Stimulated activated naive B cell treated with anti-CD40 and anti-IgM and Interleukin-4, amounts not matched to agents 10 μg/mL and 1 μg/mL and 100 μg/mL, for 72 hours (primary cell): ENCODE measurements around the gene XPNPEP3.
A peak's percentile ranks its signal among the peaks of the same experiment; 100 is the strongest.
"Not testable (repeated sequence)": the region's sequence is repeated elsewhere in the genome, so short reads cannot be mapped to it uniquely, and the experiment has no call there.

Experiments used
- ATAC-seq, 2 donors: fragments of 150-1000 bp; cut with Tn5 transposase; replicated peaks; 2 replicates each; pipeline ENCODE4 v1.10.0; 2021; ENCODE audit warnings: moderate library complexity in 1 of 2
- DNase-seq: peaks from one replicate; pipeline ENCODE4 v3.0.0; 2021
- H3K27ac Mint-ChIP-seq: one replicate; pipeline ENCODE4 v1.8.0; 2022; ENCODE audit warnings: mild to moderate bottlenecking, mixed read lengths
- H3K27me3 Mint-ChIP-seq, 2 donors: one replicate each; pipeline ENCODE4 v1.8.0; 2022; ENCODE audit warnings: mixed read lengths in 2 of 2
- H3K36me3 Mint-ChIP-seq, 2 donors: one replicate each; pipeline ENCODE4 v1.8.0; 2022; ENCODE audit warnings: mixed read lengths in 2 of 2, mild to moderate bottlenecking in 1 of 2
- H3K4me1 Mint-ChIP-seq, 2 donors: one replicate each; pipeline ENCODE4 v1.8.0; 2022; ENCODE audit warnings: mixed read lengths in 2 of 2, mild to moderate bottlenecking in 1 of 2
- H3K4me3 Mint-ChIP-seq, 2 donors: one replicate each; pipeline ENCODE4 v1.8.0; 2022; ENCODE audit warnings: mild to moderate bottlenecking in 2 of 2, mixed read lengths in 2 of 2, moderate library complexity in 1 of 2
- H3K9me3 Mint-ChIP-seq, 2 donors: one replicate each; pipeline ENCODE4 v1.8.0; 2022; ENCODE audit warnings: mixed read lengths in 2 of 2, mild to moderate bottlenecking in 1 of 2

The XPNPEP3 gene

DNA sequence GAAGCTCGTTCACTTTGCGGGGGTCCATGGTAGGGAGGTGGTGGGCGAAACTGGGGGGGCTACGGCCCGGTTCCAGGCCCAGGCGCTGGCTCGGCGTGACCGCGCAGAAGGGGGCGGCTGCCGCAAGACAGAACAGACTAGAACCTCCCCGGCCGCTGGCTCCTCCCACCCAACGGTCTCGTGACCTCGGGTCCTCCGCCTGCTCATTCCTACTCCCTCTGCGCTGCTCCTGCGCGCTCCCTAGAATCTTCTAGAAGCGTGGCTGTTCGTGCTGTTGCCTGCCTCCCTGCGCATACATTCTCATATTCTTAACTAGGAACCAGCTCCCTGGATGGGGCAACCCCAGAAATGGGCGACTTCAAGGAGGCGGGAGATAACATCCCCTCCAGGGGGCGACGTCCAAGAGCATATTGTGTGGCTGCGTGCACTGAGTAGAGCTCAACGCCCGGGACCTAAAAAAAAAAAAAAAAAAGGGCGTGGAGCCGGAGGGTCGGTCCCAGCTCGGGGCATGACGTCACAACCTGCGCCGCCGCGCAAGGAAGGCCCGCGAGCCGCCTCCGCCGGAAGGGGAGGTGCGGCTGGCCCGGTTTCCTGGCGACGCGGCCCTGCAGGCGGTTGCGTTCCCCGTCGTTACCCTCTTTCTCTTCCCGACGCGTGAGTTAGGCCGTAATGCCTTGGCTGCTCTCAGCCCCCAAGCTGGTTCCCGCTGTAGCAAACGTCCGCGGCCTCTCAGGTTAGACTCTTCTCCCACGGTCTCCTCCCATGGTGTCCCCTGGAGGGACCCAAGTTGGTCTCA lies at the start of gene XPNPEP3, which contains the start of gene ST13:
Gene XPNPEP3 (plus strand): TSS at position 636 of the 796 bp plus-strand sequence. CDS start 34 bp downstream, at position 670.
Gene ST13 (minus strand): TSS at position 127 of the 796 bp plus-strand sequence. CDS start 99 bp downstream, at position 28.
- Mint-ChIP-seq H3K4me3 (peak within 1 kb of the TSS; percentile 93 to 99), H3K36me3 (peaks cover 8 to 18% of the 10 kb centered on the region in 2 donors), H3K9me3 (no peaks in the 10 kb centered on the region), H3K27me3 (no peaks in the 10 kb centered on the region), H3K27ac (peak within 1 kb of the TSS; percentile 100), H3K4me1 (peaks cover 14 to 44% of the 10 kb centered on the region in 2 donors)
- DNase-seq = peak; percentile 96
- peak; percentile 94 to 96 for ATAC-seq

DNA sequence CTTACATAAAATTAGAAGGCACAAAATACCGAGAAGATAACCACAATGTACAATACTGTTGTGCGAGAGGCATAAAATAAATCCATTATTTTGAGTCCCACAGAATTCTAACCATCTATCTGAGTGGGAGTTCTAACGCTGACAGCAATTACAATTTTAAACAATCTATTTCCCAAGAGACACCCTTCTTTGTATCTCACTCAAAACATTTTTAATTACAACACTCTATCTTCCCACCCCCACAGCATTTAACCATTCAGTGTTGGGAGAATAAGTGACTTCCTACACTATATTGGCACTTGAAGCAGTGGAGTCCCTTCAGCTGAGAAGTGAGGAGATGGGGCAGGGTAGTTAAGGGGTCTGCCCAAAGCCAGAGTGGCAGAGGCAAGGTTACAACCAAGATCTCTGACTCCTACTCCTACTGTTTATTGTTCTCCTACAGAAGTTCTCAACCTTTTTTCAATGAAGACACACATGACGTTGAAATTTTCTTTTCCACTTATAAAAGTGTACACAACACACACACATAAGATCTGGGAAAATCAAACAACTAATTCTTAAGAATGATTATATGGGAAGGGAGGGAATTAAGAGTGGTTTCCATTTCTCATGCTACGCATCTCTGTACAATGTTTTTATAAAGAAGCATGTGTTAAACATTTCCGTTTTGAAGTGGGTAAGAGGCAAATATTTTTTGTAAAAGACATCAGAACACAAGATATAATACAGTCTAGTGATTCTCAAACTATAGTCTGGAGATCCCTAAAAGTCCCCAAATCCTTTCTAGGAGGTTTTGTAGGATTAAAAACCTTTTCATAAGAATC lies 48.7 kb upstream of the XPNPEP3 start:
- Mint-ChIP-seq H3K4me3 (no peak overlapping the region), H3K27ac (no peak overlapping the region), H3K4me1 (peaks cover 17 to 36% of the 10 kb centered on the region in 2 donors), H3K36me3 (peaks cover 12 to 40% of the 10 kb centered on the region in 2 donors), H3K27me3 (no peaks in the 10 kb centered on the region), H3K9me3 (no peaks in the 10 kb centered on the region)
- no peak for ATAC-seq
- DNase-seq = no peak

DNA sequence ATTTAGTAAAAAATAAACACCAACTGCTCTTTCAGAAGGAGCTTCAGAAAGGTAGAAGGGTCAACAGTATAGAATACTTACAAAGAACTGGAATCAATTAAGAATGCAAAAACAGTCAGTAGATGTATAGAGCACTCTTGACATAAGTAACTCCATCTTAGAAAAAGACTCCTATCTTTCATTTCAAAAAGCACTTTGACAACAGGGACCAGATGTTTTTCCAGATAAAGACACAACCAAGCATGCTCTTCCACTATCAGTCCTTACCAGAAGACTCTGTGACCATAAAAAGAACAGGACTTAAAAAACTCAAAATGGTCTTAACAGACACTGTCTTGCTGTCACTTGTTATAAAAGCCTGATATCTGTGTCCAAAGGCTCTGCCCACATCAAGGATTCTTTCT lies 43.0 kb upstream of the XPNPEP3 start:
- no peak overlapping the region for H3K27ac Mint-ChIP-seq
- ATAC-seq (no peak), DNase-seq (no peak)
- H3K27me3 Mint-ChIP-seq = no peaks in the 10 kb centered on the region
- H3K36me3 Mint-ChIP-seq = peaks cover 26 to 45% of the 10 kb centered on the region in 2 donors
- H3K9me3 Mint-ChIP-seq = no peaks in the 10 kb centered on the region
- H3K4me3 Mint-ChIP-seq = no peak overlapping the region
- peaks cover 31 to 36% of the 10 kb centered on the region in 2 donors for H3K4me1 Mint-ChIP-seq

DNA sequence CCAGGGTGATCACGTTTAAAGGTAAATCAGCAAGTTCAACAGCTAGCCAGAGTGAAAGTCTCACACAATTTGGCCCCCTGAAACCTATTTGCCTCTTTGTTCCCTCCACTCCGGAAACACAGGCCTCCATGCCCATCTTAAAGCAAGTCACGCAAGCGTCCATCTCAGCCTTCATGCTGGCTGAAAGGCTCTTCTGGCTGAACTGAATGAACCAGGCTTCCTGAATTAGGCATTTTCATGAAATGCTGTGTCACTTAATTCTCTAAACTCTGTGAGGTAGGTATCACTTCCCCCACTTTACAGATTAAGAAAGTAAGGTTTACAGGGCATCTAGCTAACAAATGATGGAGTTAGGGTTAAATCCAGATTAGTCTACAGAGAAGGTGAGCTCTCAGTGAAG lies 39.2 kb upstream of the XPNPEP3 start:
- no peak for DNase-seq
- Mint-ChIP-seq H3K27me3 (no peaks in the 10 kb centered on the region), H3K27ac (peak overlapping the region; percentile 95), H3K9me3 (no peaks in the 10 kb centered on the region), H3K4me3 (peak overlapping the region; percentile 87 to 95), H3K36me3 (peaks cover 21 to 36% of the 10 kb centered on the region in 2 donors), H3K4me1 (peaks cover 24 to 26% of the 10 kb centered on the region in 2 donors)
- no peak for ATAC-seq

DNA sequence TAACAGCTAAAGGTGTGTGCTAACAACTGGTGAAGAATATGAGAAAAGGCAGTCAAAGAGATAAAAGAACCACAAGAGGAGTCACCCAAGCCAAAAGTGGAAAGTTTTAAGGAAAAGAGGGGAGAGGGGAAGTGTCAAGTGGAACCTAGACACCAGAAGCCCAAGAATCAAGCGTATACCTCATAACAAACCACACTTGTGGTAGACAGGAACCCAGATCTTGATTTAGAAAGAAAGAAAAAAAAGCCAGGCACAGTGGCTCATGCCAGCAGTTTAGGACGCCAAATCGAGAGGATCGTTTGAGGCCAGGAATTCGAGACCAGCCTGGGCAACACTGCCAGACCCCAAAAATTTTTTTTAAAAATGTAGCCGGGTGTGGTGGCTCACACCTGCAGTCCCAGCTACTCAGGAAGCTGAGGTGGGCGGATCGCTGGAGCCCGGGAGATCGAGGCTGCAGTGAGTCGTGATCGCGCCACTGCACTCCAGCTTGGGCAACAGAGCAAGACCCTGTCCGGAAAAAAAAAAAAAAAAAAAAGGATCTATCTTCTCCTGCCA lies 38.7 kb upstream of the XPNPEP3 start:
- no peak for DNase-seq

DNA sequence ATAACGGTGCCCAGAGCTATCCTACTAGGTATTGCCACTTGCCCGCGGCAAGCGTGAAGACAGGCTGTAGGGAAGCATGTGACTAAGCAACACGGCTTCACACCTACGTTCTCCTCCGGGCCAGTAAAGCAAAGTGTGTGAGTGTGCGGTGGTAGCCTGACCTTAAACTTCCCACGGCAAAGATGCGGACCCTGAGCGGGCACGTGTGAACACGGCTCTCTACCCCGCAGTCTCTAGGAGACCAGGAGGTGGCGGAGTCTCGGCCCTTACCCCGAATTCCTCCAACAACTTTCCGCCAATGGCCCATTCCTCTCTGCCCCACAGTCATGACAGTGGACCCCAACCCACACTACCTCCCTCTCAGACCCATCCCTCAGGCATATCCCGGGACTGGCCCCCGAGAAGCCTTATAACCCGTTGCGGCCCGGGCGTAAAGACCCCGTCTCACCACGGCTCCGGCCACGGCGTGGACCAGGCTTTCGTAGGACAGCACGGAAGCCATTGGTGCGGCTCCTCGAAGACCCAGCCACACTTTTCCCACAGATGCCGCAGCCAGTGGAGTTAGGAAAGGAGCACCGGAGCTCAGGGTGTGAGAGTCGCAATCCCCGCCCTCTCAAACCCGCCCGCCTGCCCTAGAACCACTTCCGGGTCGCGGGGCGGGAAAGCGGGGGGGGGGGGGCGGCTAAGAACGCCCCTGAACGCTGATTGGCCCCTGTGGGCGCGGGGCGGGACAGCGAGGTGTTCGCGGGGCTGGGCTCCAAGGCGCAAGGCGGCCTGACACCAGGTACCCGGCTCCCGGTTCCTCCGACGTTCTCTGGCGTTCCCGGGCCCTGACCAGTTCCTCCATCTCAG lies 38.0 kb upstream of the XPNPEP3 start, which contains the start of gene SLC25A17:
Gene SLC25A17 (minus strand): TSS at position 600 of the 852 bp plus-strand sequence. CDS start 98 bp downstream, at position 502.
- H3K27ac Mint-ChIP-seq = peak within 1 kb of the TSS; percentile 95
- H3K36me3 Mint-ChIP-seq = peaks cover 19 to 35% of the 10 kb centered on the region in 2 donors
- H3K27me3 Mint-ChIP-seq = no peaks in the 10 kb centered on the region
- H3K4me3 Mint-ChIP-seq = peak within 1 kb of the TSS; percentile 87 to 95
- H3K9me3 Mint-ChIP-seq = no peaks in the 10 kb centered on the region
- peak; percentile 69 for DNase-seq
- peaks cover 23 to 26% of the 10 kb centered on the region in 2 donors for H3K4me1 Mint-ChIP-seq
- peak; percentile 91 to 93 for ATAC-seq

More for the DNA sequence above, 38.7 kb upstream of the XPNPEP3 start:
- H3K4me3 Mint-ChIP-seq = peak overlapping the region; percentile 87 to 95
- H3K4me1 Mint-ChIP-seq = peaks cover 24 to 26% of the 10 kb centered on the region in 2 donors
- ATAC-seq = no peak
- H3K27me3 Mint-ChIP-seq = no peaks in the 10 kb centered on the region
- no peaks in the 10 kb centered on the region for H3K9me3 Mint-ChIP-seq
- H3K36me3 Mint-ChIP-seq = peaks cover 21 to 37% of the 10 kb centered on the region in 2 donors
- H3K27ac Mint-ChIP-seq = peak overlapping the region; percentile 95

DNA sequence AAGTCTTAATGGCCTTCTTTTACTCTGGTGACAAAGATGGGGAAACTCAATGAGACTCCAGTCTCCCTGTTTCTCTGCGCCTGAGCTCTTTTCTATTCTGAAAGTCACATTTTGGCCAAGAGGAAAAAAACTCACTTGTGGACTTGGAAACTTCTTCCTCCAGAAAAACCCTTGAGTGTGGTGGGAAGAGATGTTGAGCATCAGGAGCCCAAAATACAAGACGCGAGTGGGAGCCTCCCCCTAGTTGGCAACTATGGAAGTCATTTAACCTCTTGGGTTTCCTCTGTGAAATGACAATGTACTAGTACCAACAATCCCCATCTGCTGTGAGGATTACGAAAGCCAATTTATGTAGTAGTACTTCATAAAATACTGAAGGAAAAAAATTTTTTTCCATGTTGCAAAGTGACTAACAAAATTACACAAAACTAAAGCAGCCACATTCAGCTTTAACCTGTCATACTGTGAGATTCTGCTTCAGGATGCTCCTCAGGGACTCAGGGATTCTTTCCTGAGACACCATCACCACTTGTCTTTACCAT lies 37.3 kb upstream of the XPNPEP3 start:
- peak overlapping the region; percentile 95 for H3K27ac Mint-ChIP-seq
- H3K4me3 Mint-ChIP-seq = peak overlapping the region; percentile 87 to 95
- H3K27me3 Mint-ChIP-seq = no peaks in the 10 kb centered on the region
- ATAC-seq (peak in 1 of 2 donors; percentile 16), DNase-seq (no peak)
- H3K4me1 Mint-ChIP-seq = peaks cover 20 to 26% of the 10 kb centered on the region in 2 donors
- no peaks in the 10 kb centered on the region for H3K9me3 Mint-ChIP-seq
- H3K36me3 Mint-ChIP-seq = peaks cover 16 to 29% of the 10 kb centered on the region in 2 donors

DNA sequence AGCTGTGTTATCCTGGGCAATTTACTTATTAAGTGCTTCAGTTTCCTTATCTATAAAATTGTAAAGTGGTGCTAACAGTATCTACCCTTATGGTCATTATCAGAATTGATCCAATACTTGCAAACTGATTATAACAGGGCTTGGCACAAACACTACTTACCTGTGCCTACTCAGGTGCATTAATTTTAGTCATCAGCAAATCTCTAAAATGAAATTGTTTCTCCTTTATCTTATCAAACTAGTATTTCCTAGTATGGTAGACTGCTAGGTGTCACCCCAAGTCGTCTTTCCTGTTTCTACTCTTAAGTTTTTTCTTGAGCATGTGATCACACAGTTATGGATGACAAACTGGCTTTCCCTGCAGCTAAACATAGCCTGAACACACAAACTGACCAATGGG lies 33.5 kb upstream of the XPNPEP3 start:
- Mint-ChIP-seq H3K27ac (peak overlapping the region; percentile 7), H3K4me3 (no peak overlapping the region), H3K4me1 (peaks cover 6 to 9% of the 10 kb centered on the region in 2 donors), H3K9me3 (no peaks in the 10 kb centered on the region), H3K27me3 (no peaks in the 10 kb centered on the region), H3K36me3 (peaks cover 6 to 18% of the 10 kb centered on the region in 2 donors)
- ATAC-seq = no peak
- DNase-seq = no peak

DNA sequence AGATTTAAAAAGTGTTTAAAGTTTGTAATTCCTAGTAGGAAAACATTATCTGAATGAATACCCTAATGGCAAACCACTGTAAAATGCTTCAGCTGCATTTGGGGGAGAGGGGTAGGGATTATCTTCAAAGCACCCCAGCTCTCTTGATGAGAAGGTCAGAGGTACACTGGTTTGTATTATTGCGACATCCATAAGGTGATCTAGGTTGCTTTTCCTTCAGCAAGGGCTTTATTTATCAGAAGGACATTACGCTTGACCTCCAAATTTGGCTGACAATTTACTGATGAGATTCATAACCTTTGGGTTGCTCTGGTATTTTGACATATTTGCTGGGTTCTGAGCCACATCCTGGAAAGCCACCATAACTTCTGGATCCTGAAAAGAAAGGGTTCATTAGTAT lies 30.7 kb upstream of the XPNPEP3 start:
- not testable (repeated sequence) for H3K27ac Mint-ChIP-seq, H3K4me1 Mint-ChIP-seq, H3K4me3 Mint-ChIP-seq, DNase-seq, H3K27me3 Mint-ChIP-seq, ATAC-seq, H3K9me3 Mint-ChIP-seq
- peaks cover 12 to 27% of the 10 kb centered on the region in 2 donors for H3K36me3 Mint-ChIP-seq

DNA sequence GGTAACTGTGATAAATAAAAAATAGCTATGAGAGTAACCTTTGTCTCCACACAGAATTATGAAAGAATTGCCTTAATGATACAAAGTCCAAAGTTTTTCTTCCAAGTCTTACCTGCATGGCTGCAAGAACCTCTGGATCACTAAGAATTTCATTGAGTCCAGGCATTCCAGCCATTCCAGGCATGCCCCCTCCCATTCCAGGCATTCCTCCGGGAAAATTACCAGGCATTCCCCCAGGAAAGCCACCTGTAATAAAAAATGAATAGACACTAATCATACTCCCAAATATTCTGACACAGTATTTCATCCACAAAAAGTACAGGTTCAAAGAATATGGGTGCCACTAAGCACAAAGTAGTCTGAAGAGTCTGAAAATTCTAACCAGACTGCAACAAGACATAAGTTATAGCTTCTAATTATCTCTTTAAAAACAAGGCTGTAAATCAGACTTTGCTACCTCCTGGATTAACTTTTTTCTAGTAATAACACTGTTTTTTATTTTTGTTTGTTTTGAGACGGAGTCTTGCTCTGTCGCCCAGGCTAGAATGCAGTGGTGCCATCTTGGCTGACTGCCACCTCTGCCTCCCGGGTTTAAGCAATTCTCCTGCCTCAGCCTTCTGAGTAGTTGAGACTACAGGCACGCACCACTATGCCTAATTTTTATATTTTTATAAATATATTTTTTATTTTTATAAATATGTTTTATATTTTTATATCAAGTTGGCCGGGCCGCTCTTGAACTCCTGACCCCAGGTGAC lies 29.8 kb upstream of the XPNPEP3 start:
- Mint-ChIP-seq H3K4me3 (no peak overlapping the region), H3K27me3 (no peaks in the 10 kb centered on the region), H3K27ac (peak overlapping the region; percentile 42), H3K4me1 (no peaks in the 10 kb centered on the region), H3K9me3 (no peaks in the 10 kb centered on the region), H3K36me3 (peaks cover 11 to 26% of the 10 kb centered on the region in 2 donors)
- ATAC-seq (no peak), DNase-seq (no peak)

DNA sequence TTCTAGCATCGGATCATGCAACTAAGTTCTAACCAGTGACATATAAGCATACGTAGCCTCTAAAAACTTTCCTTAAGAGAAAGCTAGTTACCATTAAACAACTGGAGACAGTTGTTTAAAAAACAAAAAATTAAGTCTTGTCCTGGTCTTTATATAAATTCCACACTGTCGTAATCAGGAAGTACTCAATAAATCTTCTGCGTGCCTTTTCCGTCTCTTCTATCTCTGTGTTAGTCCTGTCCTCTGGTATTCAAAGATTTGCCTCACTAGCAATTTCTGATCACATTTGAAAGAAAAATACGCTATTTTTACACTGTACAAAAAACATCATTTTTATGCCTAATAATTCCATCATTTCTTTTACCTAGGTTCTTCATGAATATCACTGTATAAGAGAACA lies 27.8 kb upstream of the XPNPEP3 start:
- DNase-seq (no peak), ATAC-seq (no peak)
- Mint-ChIP-seq H3K4me1 (no peaks in the 10 kb centered on the region), H3K27me3 (no peaks in the 10 kb centered on the region), H3K4me3 (no peak overlapping the region), H3K9me3 (no peaks in the 10 kb centered on the region), H3K36me3 (peaks cover 19 to 23% of the 10 kb centered on the region in 2 donors), H3K27ac (no peak overlapping the region)

DNA sequence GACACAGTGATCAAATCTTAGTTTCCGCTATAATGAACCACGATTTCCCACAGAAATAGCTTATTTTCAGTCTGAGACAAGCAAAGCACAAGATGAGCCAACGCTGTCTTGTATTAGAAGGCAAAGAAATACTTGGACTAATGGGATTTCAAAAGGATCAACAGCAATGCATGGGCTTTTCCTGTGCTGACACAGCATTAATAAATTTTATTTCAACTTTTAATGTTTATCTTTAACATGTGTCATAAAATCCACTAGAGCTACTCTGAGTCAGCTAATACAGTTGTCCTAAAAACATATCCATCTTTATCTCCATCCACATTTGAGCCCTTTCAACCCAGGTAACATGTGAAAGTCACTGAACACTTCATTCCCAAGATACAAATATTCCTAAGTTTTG lies 22.3 kb upstream of the XPNPEP3 start:
- Mint-ChIP-seq H3K36me3 (peaks cover 24 to 29% of the 10 kb centered on the region in 2 donors), H3K27ac (no peak overlapping the region), H3K4me3 (no peak overlapping the region), H3K4me1 (no peaks in the 10 kb centered on the region), H3K27me3 (no peaks in the 10 kb centered on the region), H3K9me3 (no peaks in the 10 kb centered on the region)
- DNase-seq = no peak
- no peak for ATAC-seq
